GM18511 (cell line): ENCODE data around the gene FOXL1.

Experiments used
- ATAC-seq: cut with Tn5 transposase; IDR thresholded peaks from one replicate; pipeline ENCODE4 v1.9.1; 2021; ENCODE audit warnings: mild to moderate bottlenecking, moderate library complexity; ENCODE audit not compliant: unreplicated experiment

FOXL1 gene

DNA sequence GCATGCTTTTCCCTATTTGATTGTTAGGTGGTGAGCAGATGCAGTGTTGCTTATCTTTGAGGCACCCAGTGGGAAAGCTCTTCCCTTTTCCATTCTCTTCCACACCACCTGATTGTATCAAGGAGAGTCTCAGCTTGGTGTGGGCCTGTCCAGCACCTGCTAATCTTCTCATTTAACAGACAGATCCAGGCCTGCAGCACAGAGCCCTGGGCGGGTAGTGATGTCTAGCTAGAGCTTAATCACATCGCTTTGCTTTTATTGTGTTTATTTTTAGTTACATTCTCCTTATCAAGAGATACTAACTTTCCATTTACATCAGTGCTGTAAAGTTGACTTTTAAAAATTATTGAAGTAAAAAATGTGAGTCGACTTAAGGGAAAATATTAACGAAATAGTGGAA lies 24.2 kb downstream of the FOXL1 start:
- no peak for ATAC-seq

DNA sequence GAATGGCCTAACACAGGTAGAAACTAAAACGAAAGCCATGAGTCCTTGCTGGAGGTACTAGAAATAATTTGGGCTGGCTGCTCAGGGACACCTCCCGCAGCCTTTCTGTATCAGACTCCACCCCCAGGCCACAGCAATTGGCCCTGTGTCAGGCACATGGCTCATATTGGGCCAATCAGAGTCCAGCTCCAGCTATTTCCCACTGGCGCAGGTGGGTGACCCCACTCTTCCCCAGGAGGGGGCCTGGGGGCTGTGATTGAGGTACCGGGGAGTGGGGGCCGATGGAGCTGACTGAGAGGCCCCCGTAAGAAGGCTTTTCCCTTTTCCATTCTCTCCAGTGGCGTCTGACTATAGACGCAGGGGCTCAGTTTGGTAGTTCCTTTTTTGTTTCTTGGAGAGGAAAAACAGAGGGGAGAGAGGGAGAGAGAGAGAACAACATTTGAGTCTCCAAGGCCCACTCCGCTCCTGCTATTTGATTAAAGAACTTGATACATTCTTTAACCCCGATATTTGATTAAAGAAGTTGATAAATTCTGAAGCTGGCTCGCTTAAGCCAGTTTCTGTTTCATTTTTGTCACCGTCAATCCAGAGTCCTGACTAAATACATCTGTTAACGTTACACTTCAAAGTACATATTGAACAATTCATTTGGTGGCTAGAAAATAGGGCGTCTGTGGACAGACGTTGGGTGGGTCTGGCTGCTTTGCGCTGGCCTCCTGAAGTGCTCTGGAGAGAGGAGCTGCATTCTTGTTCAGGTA lies 26.3 kb downstream of the FOXL1 start:
- peak; percentile 70 for ATAC-seq

DNA sequence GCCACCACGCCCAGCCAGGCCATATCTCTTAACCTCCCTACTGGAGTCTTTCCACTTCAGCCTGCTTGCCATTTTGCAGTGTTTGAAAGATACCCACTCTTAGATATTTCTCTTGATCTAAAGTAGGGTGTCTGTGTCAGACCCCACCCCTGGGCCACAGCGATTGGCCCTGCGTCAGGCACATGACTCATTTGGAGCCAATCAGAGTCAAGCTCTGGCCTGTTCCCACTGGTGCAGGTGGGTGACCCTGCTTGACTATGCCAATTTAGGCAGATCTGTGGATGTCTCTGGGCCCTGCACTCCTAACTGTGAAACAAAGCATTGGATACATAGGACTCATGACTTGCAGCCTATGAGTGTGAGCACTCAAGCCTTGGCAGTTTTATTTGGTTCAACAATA lies 27.6 kb downstream of the FOXL1 start:
- ATAC-seq: no peak

DNA sequence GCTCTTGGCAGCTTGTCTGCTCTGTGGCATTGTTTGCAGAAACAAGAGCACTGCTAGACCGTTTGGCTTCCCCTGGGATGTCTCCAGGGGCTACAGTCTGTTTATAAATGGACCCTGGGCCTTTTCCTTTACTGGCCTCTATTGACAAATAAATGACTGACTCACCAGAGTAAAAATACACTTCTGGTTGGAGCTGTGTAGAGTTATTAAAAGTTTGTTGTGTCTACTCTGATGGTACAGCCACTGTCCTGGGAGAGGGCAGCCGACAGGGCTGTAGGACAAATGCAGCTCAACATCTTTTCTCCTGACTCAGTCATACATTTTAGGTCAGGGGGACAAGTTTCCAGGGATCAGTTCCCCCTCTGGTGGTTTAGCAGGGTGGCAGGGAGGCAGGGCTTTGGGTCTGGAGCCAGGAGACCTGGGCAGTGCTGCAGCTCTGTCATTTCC lies 30.0 kb downstream of the FOXL1 start:
- ATAC-seq: no peak

DNA sequence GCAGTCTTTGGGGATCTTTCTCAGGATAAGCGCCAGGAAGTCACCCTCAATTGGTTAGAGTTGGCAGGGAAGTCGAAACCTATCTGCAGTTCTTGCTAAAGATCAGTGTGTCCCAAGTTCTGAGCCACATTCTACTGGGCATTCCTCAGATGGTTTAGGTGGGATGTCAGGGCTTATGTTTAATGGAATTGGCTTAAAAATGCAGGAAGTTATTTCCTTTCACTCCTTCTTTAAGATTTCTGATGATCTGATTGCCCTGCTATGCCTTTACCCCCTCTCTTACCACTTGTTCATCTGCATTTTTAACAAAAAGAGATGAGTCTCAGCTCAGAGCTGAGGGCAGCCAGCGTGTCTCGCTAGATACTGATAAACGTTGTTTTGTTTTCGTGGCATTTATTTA lies 30.8 kb downstream of the FOXL1 start:
- ATAC-seq: no peak

DNA sequence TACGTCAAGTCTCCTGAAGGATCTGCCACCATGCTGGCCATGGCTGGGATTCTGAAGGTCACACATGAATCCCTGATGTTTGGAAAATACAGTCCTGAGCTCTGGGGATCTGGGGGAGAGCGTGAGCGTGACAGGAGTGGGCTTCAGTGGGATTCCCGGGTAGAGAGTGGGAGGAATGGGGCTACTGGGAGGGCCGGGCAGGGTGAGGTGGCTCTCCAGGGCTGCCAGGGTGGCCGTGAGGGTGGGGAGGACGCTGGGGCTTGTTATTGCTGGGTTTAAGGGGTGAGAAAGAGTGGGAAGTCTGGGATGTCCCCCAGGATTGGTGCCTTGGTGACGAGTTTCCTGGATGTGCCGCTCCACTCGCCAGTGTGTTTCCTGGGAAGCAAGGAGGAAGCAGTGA lies 31.3 kb downstream of the FOXL1 start:
- ATAC-seq: no peak

DNA sequence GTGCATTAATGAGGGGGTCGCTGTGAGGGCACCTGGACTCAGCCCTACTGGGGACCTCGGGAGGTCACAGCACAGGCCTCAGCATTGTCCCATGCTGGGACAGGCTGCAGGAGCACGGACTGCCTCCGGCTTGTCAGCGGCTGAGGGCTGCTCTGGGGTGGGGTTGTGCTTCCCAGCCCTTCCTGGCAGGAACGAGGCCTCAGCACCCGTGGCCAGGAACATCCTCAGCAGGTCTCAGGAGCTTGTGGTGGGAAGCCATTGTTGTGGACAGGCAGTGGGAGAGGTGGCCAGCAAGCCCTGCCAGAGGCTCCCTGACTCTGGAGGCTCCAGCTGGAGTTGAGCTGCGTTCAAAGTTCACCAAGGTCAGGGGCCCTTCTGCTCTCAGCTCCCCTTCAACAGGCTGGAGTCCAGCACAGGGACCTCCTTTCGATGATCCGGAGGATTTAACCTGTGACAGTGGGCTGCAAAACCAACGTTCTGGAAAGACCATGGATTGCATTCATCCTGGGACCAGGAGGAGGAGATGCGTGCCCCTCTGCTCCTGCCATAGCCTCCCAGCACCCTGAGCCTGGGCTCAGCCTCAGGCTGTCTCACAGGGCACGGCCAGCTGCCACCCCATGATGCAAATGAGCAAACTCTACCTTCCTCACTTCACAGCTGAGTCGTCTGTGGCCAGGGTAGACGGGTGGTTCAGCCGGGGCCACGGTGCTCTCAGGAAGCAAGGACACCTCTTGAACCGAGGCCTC lies 32.6 kb downstream of the FOXL1 start:
- no peak for ATAC-seq

DNA sequence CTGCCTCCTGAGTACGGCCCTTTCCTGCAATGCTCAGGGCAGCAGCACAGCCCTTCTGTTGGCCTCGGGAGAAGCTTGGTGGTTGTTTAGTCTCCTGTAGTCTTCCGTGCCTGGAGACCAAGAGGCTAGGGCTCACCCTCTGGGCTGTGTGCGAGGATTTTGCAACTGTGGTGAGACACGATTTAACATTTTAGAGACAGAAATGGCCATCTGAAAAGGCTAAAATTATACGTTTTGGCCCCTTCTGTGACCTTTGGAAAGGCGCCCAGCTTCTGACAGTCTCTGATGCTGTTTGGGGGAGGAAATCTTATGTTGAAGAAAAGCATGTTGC lies 33.1 kb downstream of the FOXL1 start:
- ATAC-seq: no peak

DNA sequence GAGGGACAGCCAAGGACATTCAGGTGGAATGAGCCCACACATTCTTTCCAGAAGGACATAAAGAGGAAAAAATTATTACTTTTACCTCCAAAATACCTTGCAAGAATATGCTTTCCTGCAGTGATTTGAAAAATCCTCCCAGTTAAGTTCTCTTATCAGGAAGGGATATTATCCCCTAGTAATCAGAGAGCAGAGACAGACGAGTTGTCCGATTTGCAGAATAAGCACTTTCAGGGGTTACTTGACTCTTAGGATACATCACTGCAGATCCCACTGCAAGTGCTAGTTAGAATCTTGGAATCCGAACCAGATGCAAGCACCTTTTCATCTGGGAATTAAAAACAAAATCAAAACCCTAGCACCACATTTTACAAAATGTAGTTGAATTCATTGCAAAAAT lies 33.6 kb downstream of the FOXL1 start:
- no peak for ATAC-seq

DNA sequence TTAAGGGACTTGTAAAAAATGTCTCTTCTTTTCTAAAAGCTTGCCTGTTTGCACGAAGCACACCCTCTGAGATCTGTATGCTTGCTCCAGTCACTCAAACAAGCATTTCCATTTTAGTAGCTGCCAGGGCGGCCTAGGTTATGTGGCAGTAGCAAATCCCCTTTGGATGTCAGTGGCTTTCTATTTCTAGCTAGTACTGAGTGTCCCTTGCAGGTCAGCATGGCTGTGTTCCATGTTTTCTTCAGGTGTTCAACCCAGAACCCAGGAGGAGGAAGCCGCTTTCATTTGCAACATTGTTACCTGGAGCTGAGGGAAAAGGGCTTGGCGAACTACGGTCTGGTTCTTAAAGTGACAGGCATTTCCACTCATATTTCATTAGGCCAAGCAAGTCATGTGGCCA lies 36.4 kb downstream of the FOXL1 start:
- ATAC-seq: no peak

DNA sequence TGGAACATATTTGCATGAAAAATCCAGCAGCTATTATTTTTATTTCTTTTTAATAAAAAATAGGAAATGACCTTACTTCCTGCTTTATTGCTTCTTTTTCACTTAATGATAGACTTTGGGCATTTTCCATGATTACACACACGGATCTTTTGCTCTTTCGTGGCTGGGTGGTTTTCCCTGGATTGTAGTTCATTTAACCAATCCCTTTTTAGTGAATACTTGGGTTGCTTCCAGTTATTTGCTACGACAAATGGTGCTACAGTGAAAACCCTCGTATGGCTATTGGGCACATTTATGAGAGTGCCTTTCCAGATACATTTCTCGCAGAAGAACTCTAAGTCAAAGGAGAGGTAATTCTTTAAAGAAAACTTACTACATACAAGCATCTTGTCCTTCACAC lies 38.6 kb downstream of the FOXL1 start:
- ATAC-seq: no peak

DNA sequence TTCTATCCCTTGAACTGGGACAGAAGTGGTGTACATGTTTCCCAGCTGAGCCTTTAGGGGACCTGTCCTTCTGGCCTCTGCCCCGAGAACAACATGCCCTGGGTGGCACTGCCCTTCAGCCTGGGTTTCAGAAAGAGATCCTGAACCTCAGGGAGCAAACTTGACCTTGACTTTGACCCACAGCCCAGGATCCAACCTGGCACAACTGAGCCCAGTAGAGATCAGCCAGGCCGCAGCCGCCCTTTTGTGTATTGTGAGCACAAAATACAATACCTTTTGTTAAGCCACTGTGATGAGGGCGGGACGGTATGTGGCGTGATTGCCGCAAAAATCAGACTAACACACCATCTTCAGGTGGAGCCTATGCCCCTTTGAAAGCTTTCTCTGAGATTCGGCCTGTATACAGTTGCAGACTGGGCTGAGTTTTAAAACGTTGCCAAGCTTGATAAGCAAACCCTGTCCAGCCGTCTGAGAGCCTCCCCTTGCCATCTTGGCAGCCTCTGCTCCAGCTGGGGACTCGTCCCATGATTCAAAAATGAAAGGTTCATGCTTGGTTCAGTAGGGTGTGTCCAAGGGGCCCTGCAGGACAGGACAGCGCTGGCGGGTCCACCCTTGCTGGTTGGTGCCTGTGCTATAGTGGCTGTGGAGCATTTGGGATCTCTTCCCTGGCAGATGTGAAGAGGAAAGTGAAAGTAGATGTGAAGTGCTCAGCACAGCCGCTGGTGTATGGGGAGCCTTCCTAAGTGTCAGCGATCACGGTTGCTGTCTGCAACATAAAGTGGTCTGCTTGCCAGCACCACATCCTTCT lies 40.3 kb downstream of the FOXL1 start:
- no peak for ATAC-seq

DNA sequence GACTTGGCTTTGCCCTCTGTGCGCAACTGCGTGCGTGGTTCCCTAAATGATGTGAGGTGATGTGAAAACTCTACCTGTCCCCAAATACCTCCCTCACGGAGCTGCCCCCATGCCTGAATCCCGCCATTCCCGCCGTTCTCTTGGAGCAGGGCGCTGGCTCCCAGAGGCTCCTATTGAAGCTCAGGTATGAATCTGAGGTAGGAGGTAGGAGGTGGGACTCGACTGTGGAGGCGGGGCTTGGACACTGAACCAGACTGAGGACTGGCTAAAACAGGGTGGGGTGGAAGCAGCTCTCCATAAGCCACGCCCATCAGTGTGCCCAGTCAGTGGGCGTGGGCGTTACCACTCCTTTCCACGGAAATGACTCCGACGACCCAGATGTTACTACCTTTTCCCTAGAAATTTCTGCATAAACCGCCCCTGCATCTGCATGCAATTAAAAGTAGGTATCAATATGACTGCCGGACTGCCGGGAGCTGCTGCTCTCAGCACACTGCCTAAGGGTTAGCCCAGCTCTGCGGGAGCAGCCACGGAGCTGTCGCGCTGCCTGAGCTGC lies 41.0 kb downstream of the FOXL1 start:
- ATAC-seq: no peak

DNA sequence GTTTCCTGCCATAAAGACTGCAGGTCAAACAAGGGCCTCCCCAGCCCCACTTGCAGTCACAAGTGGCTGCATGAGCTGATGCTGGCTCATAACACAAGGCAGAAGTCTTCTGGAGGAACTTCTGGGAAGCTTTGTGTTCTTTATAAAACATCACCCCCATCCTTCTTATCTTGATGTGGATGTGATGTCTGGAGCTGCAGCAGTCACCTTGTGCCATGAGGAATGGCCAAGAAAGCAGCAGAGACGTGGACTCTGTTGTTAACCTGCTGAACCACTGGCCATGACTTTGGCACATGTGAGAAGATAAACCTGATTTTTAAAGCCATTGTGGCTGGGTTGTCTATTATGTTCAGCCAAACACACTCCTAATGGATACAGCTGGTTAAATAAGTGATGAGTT lies 41.8 kb downstream of the FOXL1 start:
- ATAC-seq: no peak

DNA sequence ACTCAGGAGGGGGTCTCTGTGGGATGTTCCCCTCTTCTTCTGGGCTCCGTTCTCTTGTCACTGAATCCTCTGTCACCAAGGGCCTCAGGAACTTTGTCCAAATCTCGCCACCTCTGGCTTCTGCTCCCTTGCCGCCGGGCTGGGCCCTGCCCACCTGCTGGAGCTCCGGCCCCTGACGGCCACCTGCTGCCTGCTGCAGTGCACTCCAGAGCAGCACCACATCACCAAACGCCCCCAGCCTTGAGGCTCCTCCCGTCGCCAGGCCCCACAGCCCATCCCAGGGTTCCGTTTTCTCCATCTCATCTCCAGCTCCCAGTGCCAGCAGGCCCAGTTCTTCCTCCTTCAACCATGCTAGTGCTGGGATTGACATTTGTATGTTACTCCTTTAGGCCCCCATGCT lies 43.6 kb downstream of the FOXL1 start:
- no peak for ATAC-seq

DNA sequence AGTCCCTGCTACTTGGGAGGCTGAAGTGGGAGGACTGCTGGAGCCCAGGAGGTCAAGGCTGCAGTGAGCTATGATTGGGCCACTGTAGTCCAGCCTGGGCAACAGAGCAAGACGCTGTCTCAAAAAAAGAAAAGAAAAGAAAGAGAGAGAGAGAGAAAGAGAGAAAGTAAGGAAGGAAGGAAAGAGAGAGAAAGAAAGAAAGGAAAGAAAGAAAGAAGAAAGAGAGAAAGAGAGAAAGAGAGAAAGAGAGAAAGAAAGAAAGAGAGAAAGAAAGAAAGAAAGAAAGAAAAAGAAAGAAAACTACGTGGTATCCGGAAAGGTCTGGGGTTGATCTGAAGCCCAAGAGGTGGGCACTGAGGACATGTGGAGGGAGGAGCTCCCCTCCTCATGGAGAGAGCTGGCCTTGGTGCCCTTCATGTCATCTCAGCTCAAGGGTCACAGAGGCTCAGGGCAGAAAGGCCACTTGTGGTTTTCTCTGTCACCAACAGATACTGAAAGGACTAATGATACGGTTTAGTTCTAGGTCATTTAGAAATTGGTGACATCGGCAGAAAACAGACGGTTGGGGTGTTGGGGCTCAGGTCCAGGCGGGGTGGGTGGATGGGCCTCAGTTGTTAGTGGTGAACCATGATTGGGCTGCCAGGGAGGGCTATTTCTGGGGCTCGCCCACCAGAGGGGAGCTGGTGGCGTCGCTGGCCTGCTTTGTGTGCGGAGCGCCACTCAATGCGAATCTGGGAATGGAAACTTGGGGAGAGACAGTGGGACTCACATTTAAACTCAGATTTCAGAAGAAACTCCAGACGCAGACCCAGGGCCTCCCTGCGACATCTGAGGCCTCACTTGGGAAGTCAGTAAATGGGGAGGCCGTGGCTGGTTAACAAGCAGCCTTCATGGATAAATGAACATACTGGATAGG lies 44.6 kb downstream of the FOXL1 start:
- no peak for ATAC-seq

DNA sequence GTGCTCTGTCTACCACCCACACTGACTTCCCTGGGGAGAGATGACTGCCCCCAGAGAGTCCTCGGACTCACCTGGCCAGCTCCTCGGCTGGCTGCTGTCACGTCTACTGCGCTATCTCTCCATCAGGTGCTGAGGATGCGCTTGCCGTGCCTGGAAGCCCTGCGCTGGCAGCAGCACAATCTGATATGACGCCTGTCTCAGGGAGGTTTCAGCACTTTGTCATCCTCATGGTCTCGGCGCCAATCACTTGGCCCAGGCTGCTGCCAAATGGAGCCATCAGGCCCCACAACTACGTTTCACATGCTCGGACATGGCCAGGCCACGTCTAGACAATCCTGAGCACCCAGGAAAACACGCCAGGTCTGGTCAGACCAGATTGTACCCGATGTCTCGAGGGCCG lies 46.7 kb downstream of the FOXL1 start:
- ATAC-seq: no peak

DNA sequence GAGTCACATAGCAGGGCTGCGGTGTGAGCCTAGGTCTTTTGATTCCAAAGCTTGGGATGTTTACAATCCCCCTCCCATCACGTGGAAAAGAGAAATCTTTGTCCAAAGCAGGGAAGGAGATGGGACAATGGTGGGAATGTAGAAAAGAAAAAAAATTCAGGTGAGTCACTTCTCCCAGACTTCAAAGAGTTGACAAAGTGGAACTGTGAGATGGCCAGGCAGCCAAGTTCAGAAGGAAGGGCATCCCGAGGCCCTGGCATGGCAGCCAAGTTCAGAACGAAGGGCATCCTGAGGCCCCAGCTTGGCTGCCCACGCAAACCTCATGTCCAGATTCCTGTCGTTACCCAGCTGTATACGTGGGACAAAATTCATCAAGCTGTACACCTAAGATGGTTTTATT lies 47.5 kb downstream of the FOXL1 start:
- ATAC-seq: no peak

DNA sequence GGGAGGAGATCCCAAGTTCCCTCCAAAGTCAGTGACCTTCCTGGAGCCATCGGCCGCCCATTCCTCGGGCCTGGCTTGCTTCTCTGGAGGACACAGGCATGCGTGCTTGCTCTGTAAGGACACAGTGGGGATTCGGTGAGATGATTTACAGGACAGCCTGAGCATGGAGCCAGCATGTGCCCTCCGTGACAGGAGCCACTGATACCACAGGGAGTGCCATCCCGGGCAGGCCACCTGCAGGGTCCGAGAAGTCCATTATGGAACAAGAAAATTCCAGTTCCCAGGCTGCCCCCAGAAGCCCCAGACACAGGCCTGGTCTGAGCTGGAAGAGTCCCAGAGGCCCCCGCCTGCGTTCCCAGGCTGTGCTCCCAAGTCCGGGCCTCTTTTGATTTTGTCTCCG lies 47.9 kb downstream of the FOXL1 start:
- ATAC-seq: no peak

DNA sequence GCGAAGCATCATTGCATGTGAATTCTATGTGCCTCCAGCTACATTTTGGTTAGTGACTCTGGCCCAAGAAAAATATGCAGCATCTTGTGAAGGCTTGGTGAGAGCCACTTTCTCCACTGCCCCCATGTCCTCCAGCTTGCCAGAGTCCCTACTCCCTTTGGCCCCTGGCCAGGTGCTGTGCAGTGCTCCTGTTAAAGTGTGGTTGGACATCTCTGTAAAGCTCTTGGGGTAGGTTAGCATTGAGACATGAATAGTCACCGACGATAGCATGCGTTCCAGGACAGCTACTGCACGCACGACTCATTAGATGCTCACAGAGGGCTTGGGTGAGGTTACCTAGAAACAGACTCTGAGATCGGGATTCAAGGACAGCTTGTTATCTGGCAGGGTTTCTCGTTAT lies 48.6 kb downstream of the FOXL1 start:
- no peak for ATAC-seq

DNA sequence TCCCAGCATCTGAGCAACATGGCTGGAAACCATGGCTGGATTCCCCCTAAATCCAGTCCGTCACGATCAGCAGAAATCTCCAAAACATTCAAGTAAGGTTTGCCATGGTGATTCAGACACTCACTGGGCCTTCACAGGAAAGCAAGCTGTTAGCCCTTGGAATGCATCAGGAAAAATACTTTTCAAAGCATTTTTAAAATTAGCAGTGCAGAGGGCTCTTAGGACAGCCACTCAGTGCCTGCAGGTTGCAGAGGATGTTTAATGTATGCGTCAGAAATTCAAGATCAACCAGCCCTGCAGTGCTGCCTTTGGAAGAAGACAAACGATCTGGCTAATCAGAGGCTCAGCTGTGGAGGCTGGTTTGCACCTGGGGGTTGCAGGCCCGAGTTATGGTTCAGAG lies 50.3 kb downstream of the FOXL1 start:
- no peak for ATAC-seq
